CMK (cell line): Measurements from ENCODE around the gene ACOX1.

Source experiments
- DNase-seq: peaks from one replicate; pipeline ENCODE4 v3.0.0-alpha.2; 2010; ENCODE audit warnings: low read depth

Gene ACOX1

GRCh38 chr17:75891605-75892555 is 87.1 kb downstream of the ACOX1 start:
- no peak for DNase-seq
